CD4-positive, alpha-beta T cell (primary cell): ENCODE measurements around the gene GADD45A. TPM values are rescaled to one million over a fixed set of nuclear protein-coding genes. Genes with fewer than 3 reads are reported as not detected.

Source experiments
- ATAC-seq: fragments of 200-7000 bp; cut with Tn5 transposase; one replicate; pipeline ENCODE4 v1.10.0; 2022; ENCODE audit warnings: mild to moderate bottlenecking; ENCODE audit not compliant: poor library complexity
- CTCF ChIA-PET: fragments of 350-600 bp; sonication (Branson Sonifier 250); formaldehyde crosslinking; loops from one replicate; lab custom pipeline; 2021; ENCODE audit warnings: antibody characterized with exemption, inconsistent platforms; lab: Charles Lee
- POLR2A ChIA-PET: fragments of 350-600 bp; sonication (Branson Sonifier 250); formaldehyde crosslinking; loops from one replicate; lab custom pipeline; 2021; ENCODE audit warnings: antibody characterized with exemption, inconsistent platforms; lab: Charles Lee
- DNase-seq, 14 experiments: peaks; one replicate each; pipeline ENCODE4 v3.0.0-alpha.2; 2013 to 2020; ENCODE audit warnings: mixed read lengths in 2 of 14
- H3K27ac ChIP-seq, 2 donors: one replicate each; pipeline versions ENCODE4 v1.5.1 to v1.7.0; 2013; ENCODE audit warnings: low read length in 2 of 2, low read depth in 1 of 2, mild to moderate bottlenecking in 1 of 2
- H3K27me3 ChIP-seq, 2 experiments: 1 replicate in 1 of 2; 2 replicates in 1 of 2; pipeline versions ENCODE4 v1.6.1 to v1.7.0; 2013; ENCODE audit warnings: low read length in 2 of 2, control low read depth in 1 of 2, mild to moderate bottlenecking in 1 of 2, moderate library complexity in 1 of 2; ENCODE audit not compliant: insufficient read depth in 2 of 2, control insufficient read depth in 1 of 2
- H3K36me3 ChIP-seq: one replicate; pipeline ENCODE4 v1.6.1; 2013; ENCODE audit warnings: low read length, control low read depth; ENCODE audit not compliant: insufficient read depth
- H3K4me1 ChIP-seq: one replicate; pipeline ENCODE4 v1.6.1; 2013; ENCODE audit warnings: low read length, control low read depth; ENCODE audit not compliant: insufficient read depth
- H3K4me3 ChIP-seq: one replicate; pipeline ENCODE4 v1.5.1; 2013; ENCODE audit warnings: mild to moderate bottlenecking, low read length, moderate library complexity
- H3K9me3 ChIP-seq, 2 experiments: 1 replicate in 1 of 2; 2 replicates in 1 of 2; pipeline versions ENCODE4 v1.6.1 to v1.7.0; 2013; ENCODE audit warnings: low read length in 2 of 2, mild to moderate bottlenecking in 2 of 2, control low read depth in 1 of 2, moderate library complexity in 1 of 2; ENCODE audit not compliant: control insufficient read depth in 1 of 2, insufficient read depth in 1 of 2
- H3K27ac Mint-ChIP-seq: one replicate; pipeline ENCODE4 v1.8.0; 2020; ENCODE audit warnings: mixed read lengths
- H3K27me3 Mint-ChIP-seq: one replicate; pipeline ENCODE4 v1.8.0; 2021; ENCODE audit warnings: mixed read lengths
- H3K36me3 Mint-ChIP-seq: one replicate; pipeline ENCODE4 v1.8.0; 2021; ENCODE audit warnings: low read depth, mixed read lengths
- H3K4me1 Mint-ChIP-seq: one replicate; pipeline ENCODE4 v1.8.0; 2021; ENCODE audit warnings: low read depth, mixed read lengths
- H3K4me3 Mint-ChIP-seq: one replicate; pipeline ENCODE4 v1.8.0; 2020; ENCODE audit warnings: mild to moderate bottlenecking, mixed read lengths
- H3K9me3 Mint-ChIP-seq: one replicate; pipeline ENCODE4 v1.8.0; 2020; ENCODE audit warnings: mixed read lengths
- intact Hi-C, 2 experiments: fragments of 100-400 bp; cut with DNase I in 1 of 2; cut with micrococcal nuclease in 1 of 2; formaldehyde crosslinking; loops; one replicate each; pipeline versions ENCODE4 v1.15.1 to v1.9.0; 2023 to 2025; cut with DNase I, micrococcal nuclease
- polyA plus RNA-seq, 2 donors: library from polyadenylated mRNA; unstranded; fragments of 120-200 nt; gene quantifications; one replicate each; pipeline ENCODE4 v1.2.1, GENCODE V29; 2013
- total RNA-seq, 174 experiments: library from RNA in 2 of 174; stranded (reverse) in 2 of 174; gene quantifications; one replicate each; pipeline ENCODE4 v1.2.3 and lab custom pipeline; 2021 to 2026
- TF ChIP-seq, protein P1 (sequence below): fragments of 200-600 bp; IDR thresholded peaks from one replicate; pipeline ENCODE4 v1.8.0; 2022; ENCODE audit warnings: antibody characterized with exemption, mild to moderate bottlenecking

Gene GADD45A, protein sequence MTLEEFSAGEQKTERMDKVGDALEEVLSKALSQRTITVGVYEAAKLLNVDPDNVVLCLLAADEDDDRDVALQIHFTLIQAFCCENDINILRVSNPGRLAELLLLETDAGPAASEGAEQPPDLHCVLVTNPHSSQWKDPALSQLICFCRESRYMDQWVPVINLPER
- total RNA-seq (100 to 1,000 TPM; 136 to 140 TPM), total RNA-seq (lab: John Stamatoyannopoulos, UW) (3.8 to 139 (median 13.4) reads per million in 172 experiments)
- 11.1 TPM for polyA plus RNA-seq (2013, experiment 1 of 2)
- polyA plus RNA-seq (2013, experiment 2 of 2): 17.7 TPM

DNA sequence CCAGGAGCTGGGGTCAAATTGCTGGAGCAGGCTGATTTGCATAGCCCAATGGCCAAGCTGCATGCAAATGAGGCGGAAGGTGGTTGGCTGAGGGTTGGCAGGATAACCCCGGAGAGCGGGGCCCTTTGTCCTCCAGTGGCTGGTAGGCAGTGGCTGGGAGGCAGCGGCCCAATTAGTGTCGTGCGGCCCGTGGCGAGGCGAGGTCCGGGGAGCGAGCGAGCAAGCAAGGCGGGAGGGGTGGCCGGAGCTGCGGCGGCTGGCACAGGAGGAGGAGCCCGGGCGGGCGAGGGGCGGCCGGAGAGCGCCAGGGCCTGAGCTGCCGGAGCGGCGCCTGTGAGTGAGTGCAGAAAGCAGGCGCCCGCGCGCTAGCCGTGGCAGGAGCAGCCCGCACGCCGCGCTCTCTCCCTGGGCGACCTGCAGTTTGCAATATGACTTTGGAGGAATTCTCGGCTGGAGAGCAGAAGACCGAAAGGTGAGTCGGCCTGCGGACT lies at the start of gene GADD45A:
Gene GADD45A, plus strand, starts transcription at position 135 of the 491 bp plus-strand sequence. Its CDS starts 294 bp downstream, at position 429.
- H3K36me3 Mint-ChIP-seq: peaks cover 16% of the 10 kb centered on the region
- H3K27ac Mint-ChIP-seq: peak within 1 kb of the TSS; percentile 89
- peak; percentile 84 to 98 (median 88) for DNase-seq
- Histone ChIP-seq H3K36me3 (peaks cover 3% of the 10 kb centered on the region), H3K4me3 (peak within 1 kb of the TSS; percentile 91), H3K4me1 (peaks cover 17% of the 10 kb centered on the region), H3K27ac (peak within 1 kb of the TSS; percentile 21 to 31), H3K9me3 (no peaks in the 10 kb centered on the region), H3K27me3 (no peaks in the 10 kb centered on the region)
- peak within 1 kb of the TSS; percentile 98 for H3K4me3 Mint-ChIP-seq
- TF ChIP-seq, protein P1, sequence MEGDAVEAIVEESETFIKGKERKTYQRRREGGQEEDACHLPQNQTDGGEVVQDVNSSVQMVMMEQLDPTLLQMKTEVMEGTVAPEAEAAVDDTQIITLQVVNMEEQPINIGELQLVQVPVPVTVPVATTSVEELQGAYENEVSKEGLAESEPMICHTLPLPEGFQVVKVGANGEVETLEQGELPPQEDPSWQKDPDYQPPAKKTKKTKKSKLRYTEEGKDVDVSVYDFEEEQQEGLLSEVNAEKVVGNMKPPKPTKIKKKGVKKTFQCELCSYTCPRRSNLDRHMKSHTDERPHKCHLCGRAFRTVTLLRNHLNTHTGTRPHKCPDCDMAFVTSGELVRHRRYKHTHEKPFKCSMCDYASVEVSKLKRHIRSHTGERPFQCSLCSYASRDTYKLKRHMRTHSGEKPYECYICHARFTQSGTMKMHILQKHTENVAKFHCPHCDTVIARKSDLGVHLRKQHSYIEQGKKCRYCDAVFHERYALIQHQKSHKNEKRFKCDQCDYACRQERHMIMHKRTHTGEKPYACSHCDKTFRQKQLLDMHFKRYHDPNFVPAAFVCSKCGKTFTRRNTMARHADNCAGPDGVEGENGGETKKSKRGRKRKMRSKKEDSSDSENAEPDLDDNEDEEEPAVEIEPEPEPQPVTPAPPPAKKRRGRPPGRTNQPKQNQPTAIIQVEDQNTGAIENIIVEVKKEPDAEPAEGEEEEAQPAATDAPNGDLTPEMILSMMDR: no peak
- peaks cover 28% of the 10 kb centered on the region for H3K4me1 Mint-ChIP-seq
- intact Hi-C loops: loop anchor here (1.0 to 10.0 kb wide), 5 partner anchors 11 to 1340 kb away; partner anchors contain the start of gene SERBP1 (in 2 of the 2)
- POLR2A ChIA-PET: interaction anchor here (0.6 to 3.7 kb wide), 18 partner anchors 7 to 1353 kb away, joined by 3 to 74 read pairs (median 6); partner anchors contain the start of genes DNAI4, MIER1, SERBP1 and SLC35D1
- H3K9me3 Mint-ChIP-seq: no peaks in the 10 kb centered on the region
- no peaks in the 10 kb centered on the region for H3K27me3 Mint-ChIP-seq
- CTCF ChIA-PET: interaction anchor here (1.1 to 1.8 kb wide), 2 partner anchors 10 to 18 kb away, joined by 3 to 5 read pairs; no protein-coding TSS in a partner anchor
- peak; percentile 87 for ATAC-seq

DNA sequence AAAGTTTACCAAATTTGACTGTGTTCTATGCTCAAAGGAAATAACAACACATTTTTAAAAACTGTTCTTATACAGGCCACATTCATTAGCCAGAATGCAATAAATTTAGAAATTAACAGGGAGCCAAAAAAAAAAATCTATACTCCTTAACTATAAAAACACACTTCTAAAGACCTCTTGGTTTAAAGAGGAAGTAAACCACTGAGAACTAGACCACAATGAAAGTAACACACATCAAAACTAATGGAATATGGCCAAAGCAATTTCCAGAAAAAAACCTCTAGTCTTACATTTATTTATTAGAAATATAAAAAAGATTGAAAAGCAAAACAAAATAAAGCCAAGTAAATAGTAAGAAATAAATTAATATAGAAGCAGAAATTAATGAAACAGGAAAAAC lies 48.9 kb upstream of the GADD45A start:
- Histone ChIP-seq H3K27me3 (no peaks in the 10 kb centered on the region), H3K27ac (no peak overlapping the region), H3K4me3 (no peak overlapping the region), H3K36me3 (no peaks in the 10 kb centered on the region), H3K9me3 (no peaks in the 10 kb centered on the region), H3K4me1 (peaks cover 4% of the 10 kb centered on the region)
- intact Hi-C loops: no loop called here
- DNase-seq (no peak), ATAC-seq (no peak)
- H3K27me3 Mint-ChIP-seq: no peaks in the 10 kb centered on the region
- no peak overlapping the region for H3K27ac Mint-ChIP-seq
- no peaks in the 10 kb centered on the region for H3K36me3 Mint-ChIP-seq
- CTCF ChIA-PET: no interaction called here
- no peak overlapping the region for H3K4me3 Mint-ChIP-seq
- POLR2A ChIA-PET: no interaction called here
- peaks cover 18% of the 10 kb centered on the region for H3K4me1 Mint-ChIP-seq
- no peaks in the 10 kb centered on the region for H3K9me3 Mint-ChIP-seq
- TF ChIP-seq, protein P1: no peak

DNA sequence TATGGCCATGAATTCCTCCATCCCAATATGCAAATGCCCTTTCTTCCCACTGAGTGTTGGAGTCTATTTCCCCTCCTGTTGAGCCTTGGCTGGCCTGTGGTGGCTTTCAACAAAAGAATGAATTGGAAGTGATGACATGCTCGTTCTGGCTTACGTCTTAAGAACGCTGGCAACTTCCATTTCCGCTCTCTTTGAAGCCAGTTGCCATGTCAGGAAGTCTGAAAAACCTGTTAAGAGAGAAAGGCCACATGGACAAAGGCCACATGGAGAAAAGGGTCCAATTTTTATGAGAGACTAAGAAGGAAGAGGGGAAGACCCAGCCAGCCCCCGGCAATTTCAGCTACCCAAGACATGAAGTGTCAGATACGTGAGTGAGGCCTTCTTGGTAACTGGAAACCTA lies 45.6 kb upstream of the GADD45A start:
- POLR2A ChIA-PET: no interaction called here
- intact Hi-C loops: no loop called here
- Histone ChIP-seq H3K27ac (no peak overlapping the region), H3K27me3 (no peaks in the 10 kb centered on the region), H3K36me3 (no peaks in the 10 kb centered on the region), H3K9me3 (no peaks in the 10 kb centered on the region), H3K4me3 (no peak overlapping the region), H3K4me1 (peaks cover 4% of the 10 kb centered on the region)
- no peaks in the 10 kb centered on the region for H3K27me3 Mint-ChIP-seq
- no peaks in the 10 kb centered on the region for H3K36me3 Mint-ChIP-seq
- TF ChIP-seq, protein P1: no peak
- H3K4me3 Mint-ChIP-seq: no peak overlapping the region
- no peaks in the 10 kb centered on the region for H3K9me3 Mint-ChIP-seq
- DNase-seq: no peak
- peaks cover 17% of the 10 kb centered on the region for H3K4me1 Mint-ChIP-seq
- CTCF ChIA-PET: no interaction called here
- ATAC-seq: no peak
- H3K27ac Mint-ChIP-seq: no peak overlapping the region
